Measurements from ENCODE around the gene NOX5.

NOX5 gene

DNA sequence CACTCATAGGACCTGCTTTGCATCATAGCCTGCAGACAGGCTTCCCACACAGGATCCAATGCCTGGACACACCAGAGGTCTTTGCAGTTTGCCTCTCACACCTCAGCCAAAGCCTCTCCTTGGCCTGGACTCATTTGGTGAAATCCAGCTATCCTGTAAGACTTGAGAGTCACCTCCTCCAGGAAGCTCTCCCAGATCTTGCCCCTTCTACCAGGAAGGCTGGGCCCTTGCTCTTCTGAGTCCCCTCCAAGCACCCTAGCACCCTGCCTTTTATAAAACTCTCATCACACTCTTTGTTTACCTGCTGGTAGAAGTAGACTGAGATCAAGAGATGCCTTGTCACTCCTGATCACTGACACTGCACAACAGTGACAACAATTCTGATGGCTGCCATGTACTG is 79.1 kb downstream of the NOX5 start:
- H2BK5ac ChIP-seq (ENCODE audit: low read depth, low read length, poor library complexity, severe bottlenecking) = no peak overlapping the region
- H3K14ac ChIP-seq (ENCODE audit: low read length in 2 of 2) = no peak overlapping the region
- H2BK12ac ChIP-seq (ENCODE audit: low read length in 2 of 2) = no peak overlapping the region
- no peak overlapping the region for H4K91ac ChIP-seq (ENCODE audit: low read length)
- no peaks in the 10 kb centered on the region for H3K79me1 ChIP-seq (replicated peaks; ENCODE audit: low read length, poor library complexity, severe bottlenecking)
- no peak overlapping the region for H3K18ac ChIP-seq (ENCODE audit: low read depth in 1 of 2, low read length in 2 of 2)
- no peak overlapping the region for H4K8ac ChIP-seq (ENCODE audit: low read length)
- H3K4ac ChIP-seq (ENCODE audit: low read depth in 1 of 2, low read length in 2 of 2) = no peak overlapping the region
- peaks cover 7% of the 10 kb centered on the region for H3K4me1 ChIP-seq (ENCODE audit: control insufficient read depth, insufficient read depth, low read depth, low read length)
- no peak overlapping the region for H3K23ac ChIP-seq (ENCODE audit: low read length in 2 of 2)
- no peak overlapping the region for H2BK120ac ChIP-seq (ENCODE audit: low read depth, low read length)
- no peak overlapping the region for H2AFZ ChIP-seq (ENCODE audit: low read depth, low read length)
- no peak for DNase-seq
- H2AK5ac ChIP-seq (ENCODE audit: low read length, severe bottlenecking) = no peak overlapping the region
- H3K4me2 ChIP-seq (ENCODE audit: low read length, poor library complexity, severe bottlenecking) = no peak overlapping the region
- H3K9me3 ChIP-seq (ENCODE audit: control insufficient read depth, low read length) = no peaks in the 10 kb centered on the region
- no peak overlapping the region for H3K27ac ChIP-seq (ENCODE audit: low read length, poor library complexity, severe bottlenecking)
- no peaks in the 10 kb centered on the region for H3K36me3 ChIP-seq (ENCODE audit: control insufficient read depth in 1 of 2, insufficient read depth in 2 of 2, low read depth in 1 of 2, low read length in 2 of 2)
- no peak overlapping the region for H2BK15ac ChIP-seq (ENCODE audit: low read depth, poor library complexity, severe bottlenecking)
- no peak overlapping the region for H3K4me3 ChIP-seq (ENCODE audit: insufficient read depth in 1 of 2, low read depth in 1 of 2, low read length in 2 of 2)
- no peak overlapping the region for H3K9ac ChIP-seq (ENCODE audit: low read length)
- peaks cover 26 to 34% of the 10 kb centered on the region in 2 experiments for H3K27me3 ChIP-seq (ENCODE audit: control insufficient read depth in 1 of 2, insufficient read depth in 1 of 2, low read length in 2 of 2)

DNA sequence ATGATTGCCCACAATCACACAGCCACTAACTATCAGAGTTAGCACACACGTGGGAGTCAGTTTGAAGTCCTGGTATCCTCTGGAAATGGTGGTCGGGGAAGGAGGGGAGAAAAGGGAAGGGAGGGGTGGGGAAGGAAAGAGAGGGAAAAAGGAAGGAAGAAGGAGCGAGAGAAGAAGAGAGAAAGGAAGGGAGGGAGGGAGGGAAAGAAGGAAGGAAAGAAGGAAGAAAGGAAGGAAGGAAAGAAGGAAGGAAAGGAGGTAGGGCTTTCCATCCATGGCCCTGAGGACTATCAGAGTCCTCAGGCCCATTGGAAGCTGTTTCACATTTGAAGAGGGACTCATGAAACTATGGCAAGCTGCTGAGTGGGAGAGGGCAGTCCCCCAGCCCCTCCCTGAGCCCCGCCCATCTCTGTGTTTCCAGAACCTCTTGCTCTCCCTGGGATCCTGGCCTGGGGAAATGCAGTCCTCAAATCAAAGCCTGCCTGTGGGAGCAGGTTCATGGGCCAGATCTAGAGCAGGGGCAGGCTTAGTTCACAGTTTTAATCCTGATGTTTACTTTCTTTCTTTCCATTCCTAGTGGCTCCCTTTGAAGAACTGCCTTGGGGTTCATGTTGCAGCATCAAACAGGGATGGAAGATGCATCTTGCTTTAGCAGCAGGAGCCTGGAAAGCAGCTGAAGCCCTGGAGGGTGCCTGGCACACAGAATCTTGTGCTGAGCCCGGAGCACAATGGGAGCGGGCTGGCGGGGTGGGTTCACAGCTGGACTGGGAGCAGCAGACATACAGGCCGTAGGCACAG is 79.8 kb downstream of the NOX5 start:
- no peak overlapping the region for H3K9ac ChIP-seq (ENCODE audit: low read length)
- no peaks in the 10 kb centered on the region for H3K9me3 ChIP-seq (ENCODE audit: control insufficient read depth, low read length)
- no peak overlapping the region for H3K27ac ChIP-seq (ENCODE audit: low read length, poor library complexity, severe bottlenecking)
- no peak overlapping the region for H2AK5ac ChIP-seq (ENCODE audit: low read length, severe bottlenecking)
- peak; percentile 17 for DNase-seq
- no peak overlapping the region for H4K8ac ChIP-seq (ENCODE audit: low read length)
- H3K4ac ChIP-seq (ENCODE audit: low read depth in 1 of 2, low read length in 2 of 2) = no peak overlapping the region
- H3K36me3 ChIP-seq (ENCODE audit: control insufficient read depth in 1 of 2, insufficient read depth in 2 of 2, low read depth in 1 of 2, low read length in 2 of 2) = no peaks in the 10 kb centered on the region
- H3K4me3 ChIP-seq (ENCODE audit: insufficient read depth in 1 of 2, low read depth in 1 of 2, low read length in 2 of 2) = no peak overlapping the region
- 57% methylated on average over 8 of the region's 8 CpGs for WGBS
- H2BK12ac ChIP-seq (ENCODE audit: low read length in 2 of 2) = no peak overlapping the region
- no peak overlapping the region for H3K18ac ChIP-seq (ENCODE audit: low read depth in 1 of 2, low read length in 2 of 2)
- no peak overlapping the region for H3K14ac ChIP-seq (ENCODE audit: low read length in 2 of 2)
- H3K4me2 ChIP-seq (ENCODE audit: low read length, poor library complexity, severe bottlenecking) = no peak overlapping the region
- H3K23ac ChIP-seq (ENCODE audit: low read length in 2 of 2) = no peak overlapping the region
- H2BK15ac ChIP-seq (ENCODE audit: low read depth, poor library complexity, severe bottlenecking) = no peak overlapping the region
- no peak overlapping the region for H4K91ac ChIP-seq (ENCODE audit: low read length)
- H3K79me1 ChIP-seq (replicated peaks; ENCODE audit: low read length, poor library complexity, severe bottlenecking) = no peaks in the 10 kb centered on the region
- H2BK120ac ChIP-seq (ENCODE audit: low read depth, low read length) = no peak overlapping the region
- H3K27me3 ChIP-seq (ENCODE audit: control insufficient read depth in 1 of 2, insufficient read depth in 1 of 2, low read length in 2 of 2) = peaks cover 26 to 32% of the 10 kb centered on the region in 2 experiments
- H3K4me1 ChIP-seq (ENCODE audit: control insufficient read depth, insufficient read depth, low read depth, low read length) = peaks cover 7% of the 10 kb centered on the region
- H2BK5ac ChIP-seq (ENCODE audit: low read depth, low read length, poor library complexity, severe bottlenecking) = no peak overlapping the region
- no peak overlapping the region for H2AFZ ChIP-seq (ENCODE audit: low read depth, low read length)

- H3K4me1 ChIP-seq (ENCODE audit: control insufficient read depth, insufficient read depth, low read depth, low read length) = peaks cover 6% of the 10 kb centered on the region
- no peaks in the 10 kb centered on the region for H3K79me1 ChIP-seq (replicated peaks; ENCODE audit: low read length, poor library complexity, severe bottlenecking)
- no peak overlapping the region for H2BK12ac ChIP-seq (ENCODE audit: low read length in 2 of 2)
- DNase-seq = no peak
- H3K36me3 ChIP-seq (ENCODE audit: control insufficient read depth in 1 of 2, insufficient read depth in 2 of 2, low read depth in 1 of 2, low read length in 2 of 2) = no peaks in the 10 kb centered on the region
- no peak overlapping the region for H3K14ac ChIP-seq (ENCODE audit: low read length in 2 of 2)
- WGBS = 59% methylated on average over 1 of the region's 1 CpG
- H4K8ac ChIP-seq (ENCODE audit: low read length) = no peak overlapping the region
- no peak overlapping the region for H4K91ac ChIP-seq (ENCODE audit: low read length)
- no peak overlapping the region for H3K27ac ChIP-seq (ENCODE audit: low read length, poor library complexity, severe bottlenecking)
- no peak overlapping the region for H2BK5ac ChIP-seq (ENCODE audit: low read depth, low read length, poor library complexity, severe bottlenecking)
- H3K27me3 ChIP-seq (ENCODE audit: control insufficient read depth in 1 of 2, insufficient read depth in 1 of 2, low read length in 2 of 2) = peaks cover 23 to 30% of the 10 kb centered on the region in 2 experiments
- H3K4ac ChIP-seq (ENCODE audit: low read depth in 1 of 2, low read length in 2 of 2) = no peak overlapping the region
- H3K4me3 ChIP-seq (ENCODE audit: insufficient read depth in 1 of 2, low read depth in 1 of 2, low read length in 2 of 2) = no peak overlapping the region
- no peak overlapping the region for H2BK15ac ChIP-seq (ENCODE audit: low read depth, poor library complexity, severe bottlenecking)
- no peak overlapping the region for H2BK120ac ChIP-seq (ENCODE audit: low read depth, low read length)
- no peaks in the 10 kb centered on the region for H3K9me3 ChIP-seq (ENCODE audit: control insufficient read depth, low read length)
- no peak overlapping the region for H3K23ac ChIP-seq (ENCODE audit: low read length in 2 of 2)
- H2AFZ ChIP-seq (ENCODE audit: low read depth, low read length) = no peak overlapping the region
- no peak overlapping the region for H3K18ac ChIP-seq (ENCODE audit: low read depth in 1 of 2, low read length in 2 of 2)
- no peak overlapping the region for H3K9ac ChIP-seq (ENCODE audit: low read length)
- no peak overlapping the region for H2AK5ac ChIP-seq (ENCODE audit: low read length, severe bottlenecking)
- no peak overlapping the region for H3K4me2 ChIP-seq (ENCODE audit: low read length, poor library complexity, severe bottlenecking)
Observed at GRCh38 chr15:69095274-69095673, 80.8 kb downstream of the NOX5 start.

- Histone ChIP-seq H4K8ac (ENCODE audit: low read length) (no peak overlapping the region), H3K23ac (ENCODE audit: low read length in 2 of 2) (no peak overlapping the region), H3K9me3 (ENCODE audit: control insufficient read depth, low read length) (no peaks in the 10 kb centered on the region), H2BK5ac (ENCODE audit: low read depth, low read length, poor library complexity, severe bottlenecking) (no peak overlapping the region), H3K18ac (ENCODE audit: low read depth in 1 of 2, low read length in 2 of 2) (no peak overlapping the region), H3K14ac (ENCODE audit: low read length in 2 of 2) (no peak overlapping the region), H2BK15ac (ENCODE audit: low read depth, poor library complexity, severe bottlenecking) (peak overlapping the region; percentile 6), H3K4me2 (ENCODE audit: low read length, poor library complexity, severe bottlenecking) (no peak overlapping the region), H3K4me1 (ENCODE audit: control insufficient read depth, insufficient read depth, low read depth, low read length) (peaks cover 5% of the 10 kb centered on the region), H3K27me3 (ENCODE audit: control insufficient read depth in 1 of 2, insufficient read depth in 1 of 2, low read length in 2 of 2) (peaks cover 25 to 38% of the 10 kb centered on the region in 2 experiments), H3K27ac (ENCODE audit: low read length, poor library complexity, severe bottlenecking) (no peak overlapping the region), H3K36me3 (ENCODE audit: control insufficient read depth in 1 of 2, insufficient read depth in 2 of 2, low read depth in 1 of 2, low read length in 2 of 2) (no peaks in the 10 kb centered on the region), H3K4me3 (ENCODE audit: insufficient read depth in 1 of 2, low read depth in 1 of 2, low read length in 2 of 2) (no peak overlapping the region), H3K79me1 (replicated peaks; ENCODE audit: low read length, poor library complexity, severe bottlenecking) (no peaks in the 10 kb centered on the region), H2AK5ac (ENCODE audit: low read length, severe bottlenecking) (no peak overlapping the region), H2BK12ac (ENCODE audit: low read length in 2 of 2) (no peak overlapping the region), H2AFZ (ENCODE audit: low read depth, low read length) (no peak overlapping the region), H2BK120ac (ENCODE audit: low read depth, low read length) (no peak overlapping the region), H3K4ac (ENCODE audit: low read depth in 1 of 2, low read length in 2 of 2) (no peak overlapping the region), H4K91ac (ENCODE audit: low read length) (no peak overlapping the region), H3K9ac (ENCODE audit: low read length) (no peak overlapping the region)
- WGBS = 83% methylated on average over 1 of the region's 2 CpGs
- no peak for DNase-seq
Observed at GRCh38 chr15:69096196-69096595, 81.7 kb downstream of the NOX5 start.

All from mesenchymal stem cell (in vitro differentiated cells and primary cell).